Endothelial cell of umbilical vein (primary cell): Measurements from ENCODE around the gene KHK. TPM values are rescaled to one million over a fixed set of nuclear protein-coding genes. Genes with fewer than 3 reads are reported as not detected.

ENCODE experiments used
- BruUV-seq: library from RNA; stranded (reverse); fragments of 400-500 nt; replicated peaks from 2 replicates; lab custom pipeline; 2021; lab: Mats Ljungman, UMichigan
- CTCF ChIA-PET: fragments of 300-600, 350-600 bp; sonication (Branson Sonifier 250); formaldehyde crosslinking; loops from one replicate; lab custom pipeline; 2021; ENCODE audit warnings: antibody characterized with exemption, inconsistent platforms; lab: Charles Lee
- POLR2A ChIA-PET: fragments of 300-600, 350-600 bp; sonication (Branson Sonifier 250); formaldehyde crosslinking; loops from one replicate; lab custom pipeline; 2021; ENCODE audit warnings: antibody characterized with exemption, inconsistent platforms; lab: Charles Lee
- DNase-seq: peaks from one replicate; pipeline ENCODE4 v3.0.0-alpha.2; 2011; ENCODE audit warnings: low read depth, low spot score
- FAIRE-seq: peaks from 2 replicates; lab custom pipeline; 2011; peaks lifted over from hg19 to GRCh38; lab: Jason Lieb, UNC
- H2AFZ ChIP-seq: 2 replicates; pipeline ENCODE4 v1.6.0; 2012; ENCODE audit warnings: low read depth, low read length, control low read depth, inconsistent platforms
- H3K27ac ChIP-seq: 2 replicates; pipeline ENCODE4 v1.5.1; 2011; ENCODE audit warnings: low read depth, mild to moderate bottlenecking, control low read depth, low read length, moderate library complexity; ENCODE audit not compliant: insufficient read depth
- H3K27me3 ChIP-seq, 2 experiments: 2 replicates each; pipeline versions ENCODE4 v1.6.0 to v1.6.1; 2011; ENCODE audit warnings: low read length in 2 of 2, mixed read lengths in 1 of 2; ENCODE audit not compliant: control insufficient read depth in 2 of 2, insufficient read depth in 2 of 2
- H3K36me3 ChIP-seq, 2 experiments: 2 replicates in 1 of 2; 3 replicates in 1 of 2; pipeline ENCODE4 v1.5.1; 2011; ENCODE audit warnings: low read length in 2 of 2, mild to moderate bottlenecking in 1 of 2, moderate library complexity in 1 of 2; ENCODE audit not compliant: control insufficient read depth in 2 of 2, insufficient read depth in 2 of 2; ENCODE audit errors: extremely low read depth in 1 of 2
- H3K4me1 ChIP-seq: 3 replicates; pipeline ENCODE4 v1.5.1; 2011; ENCODE audit warnings: mild to moderate bottlenecking, low read length; ENCODE audit not compliant: control insufficient read depth, insufficient read depth; ENCODE audit errors: extremely low read depth
- H3K4me2 ChIP-seq: 2 replicates; pipeline ENCODE4 v1.6.1; 2011; ENCODE audit warnings: low read length, control low read depth, mixed read lengths; ENCODE audit not compliant: insufficient read depth
- H3K4me3 ChIP-seq, 3 experiments: fragments of 200-600 bp in 1 of 3; sonication (generic), shearing (Covaris generic) in 1 of 3; replicated peaks in 1 of 3; 2 replicates each; pipeline ENCODE4 v1.5.1; 2011 to 2016; ENCODE audit warnings: control low read depth in 3 of 3, low read length in 3 of 3, mild to moderate bottlenecking in 2 of 3, inconsistent platforms in 1 of 3, low read depth in 1 of 3, moderate library complexity in 1 of 3; ENCODE audit not compliant: insufficient read depth in 1 of 3
- H3K79me2 ChIP-seq: 2 replicates; pipeline ENCODE4 v1.6.0; 2012; ENCODE audit warnings: low read length, inconsistent platforms; ENCODE audit not compliant: control insufficient read depth, insufficient read depth
- H3K9ac ChIP-seq: replicated peaks from 2 replicates; pipeline ENCODE3; 2011; ENCODE audit warnings: low read length, control low read depth; ENCODE audit not compliant: insufficient read depth; ENCODE audit errors: extremely low read depth
- H3K9me1 ChIP-seq: replicated peaks from 3 replicates; pipeline ENCODE4 v1.6.0; 2011; ENCODE audit warnings: mild to moderate bottlenecking, low read length; ENCODE audit not compliant: control insufficient read depth, insufficient read depth; ENCODE audit errors: extremely low read depth
- H3K9me3 ChIP-seq: replicated peaks from 2 replicates; pipeline ENCODE4 v1.5.1; 2012; ENCODE audit warnings: low read length, inconsistent platforms; ENCODE audit not compliant: control insufficient read depth, insufficient read depth
- H4K20me1 ChIP-seq: replicated peaks from 2 replicates; pipeline ENCODE3; 2011; ENCODE audit warnings: mild to moderate bottlenecking, low read length; ENCODE audit not compliant: control insufficient read depth, insufficient read depth; ENCODE audit errors: extremely low read depth
- CTCF ChIP-seq, 2 donors: IDR thresholded peaks; 1 replicate in 1 of 2; 2 replicates in 1 of 2; pipeline ENCODE4 v1.5.1; 2011; ENCODE audit warnings: low read length in 2 of 2, mild to moderate bottlenecking in 2 of 2, moderate library complexity in 2 of 2, control low read depth in 1 of 2, inconsistent platforms in 1 of 2, low read depth in 1 of 2; ENCODE audit not compliant: insufficient read depth in 1 of 2; ENCODE audit errors: extremely low read depth in 1 of 2
- EZH2 ChIP-seq: IDR thresholded peaks from 2 replicates; pipeline ENCODE4 v1.6.1; 2012; ENCODE audit warnings: borderline replicate concordance, low read depth, mild to moderate bottlenecking, moderate library complexity, low read length, inconsistent platforms; ENCODE audit not compliant: severe bottlenecking
- FOS ChIP-seq: IDR thresholded peaks from 2 replicates; pipeline ENCODE4 v1.6.1; 2011; ENCODE audit warnings: mild to moderate bottlenecking, low read length, moderate library complexity, borderline replicate concordance; ENCODE audit not compliant: insufficient read depth
- GATA2 ChIP-seq: IDR thresholded peaks from 2 replicates; pipeline ENCODE4 v1.7.0; 2011; ENCODE audit warnings: low read depth, mild to moderate bottlenecking, moderate library complexity, mixed read lengths, low read length; ENCODE audit not compliant: insufficient read length, insufficient read depth
- JUN ChIP-seq: IDR thresholded peaks from 2 replicates; pipeline ENCODE4 v1.6.1; 2011; ENCODE audit warnings: borderline replicate concordance, low read depth; ENCODE audit not compliant: insufficient read length, insufficient read depth
- MYC ChIP-seq: IDR thresholded peaks from one replicate; pipeline ENCODE4 v1.6.1; 2011; ENCODE audit warnings: mild to moderate bottlenecking, low read depth, low read length
- POLR2A ChIP-seq: IDR thresholded peaks from 2 replicates; pipeline ENCODE4 v1.6.1; 2012; ENCODE audit warnings: low read depth, mild to moderate bottlenecking, control low read depth, low read length
- POLR2AphosphoS5 ChIP-seq: IDR thresholded peaks from 2 replicates; pipeline ENCODE4 v1.6.1; 2012; ENCODE audit warnings: low read depth, mild to moderate bottlenecking, control low read depth, low read length, moderate library complexity; ENCODE audit not compliant: insufficient read depth
- dilution Hi-C: fragments of 300-500 bp; cut with MboI; formaldehyde crosslinking; loops from one replicate; pipeline ENCODE4 v1.15.0; 2019; ENCODE audit warnings: low sequenced_read_pairs; ENCODE audit not compliant: extremely low pct_ligation_motif_present
- intact Hi-C: fragments of 100-400 bp; cut with micrococcal nuclease; formaldehyde crosslinking; loops from one replicate; pipeline ENCODE4 v1.10.0; 2022
- polyA plus RNA-seq, 4 experiments: library from polyadenylated mRNA; depleted of rRNA in 3 of 4; stranded (reverse) in 3 of 4; unstranded in 1 of 4; fragments of >200 nt; gene quantifications; 2 replicates each; pipeline versions ENCODE4 v1.2.1 to v1.2.3, GENCODE V29; 2011 to 2012; ENCODE audit warnings: missing spikeins in 1 of 4
- total RNA-seq: library from RNA; stranded (reverse); gene quantifications from 2 replicates; pipeline ENCODE4 v1.2.3, GENCODE V29; 2021

The KHK gene
- total and polyA plus RNA-seq, 2 donors (not counting 3 experiments of a cell fraction or from before 2014, with no cell fraction given): 2.9 to 4.4 TPM

GRCh38 chr2:27049422-27050280, 36.9 kb upstream of the KHK start:
- no peak for FAIRE-seq

DNA sequence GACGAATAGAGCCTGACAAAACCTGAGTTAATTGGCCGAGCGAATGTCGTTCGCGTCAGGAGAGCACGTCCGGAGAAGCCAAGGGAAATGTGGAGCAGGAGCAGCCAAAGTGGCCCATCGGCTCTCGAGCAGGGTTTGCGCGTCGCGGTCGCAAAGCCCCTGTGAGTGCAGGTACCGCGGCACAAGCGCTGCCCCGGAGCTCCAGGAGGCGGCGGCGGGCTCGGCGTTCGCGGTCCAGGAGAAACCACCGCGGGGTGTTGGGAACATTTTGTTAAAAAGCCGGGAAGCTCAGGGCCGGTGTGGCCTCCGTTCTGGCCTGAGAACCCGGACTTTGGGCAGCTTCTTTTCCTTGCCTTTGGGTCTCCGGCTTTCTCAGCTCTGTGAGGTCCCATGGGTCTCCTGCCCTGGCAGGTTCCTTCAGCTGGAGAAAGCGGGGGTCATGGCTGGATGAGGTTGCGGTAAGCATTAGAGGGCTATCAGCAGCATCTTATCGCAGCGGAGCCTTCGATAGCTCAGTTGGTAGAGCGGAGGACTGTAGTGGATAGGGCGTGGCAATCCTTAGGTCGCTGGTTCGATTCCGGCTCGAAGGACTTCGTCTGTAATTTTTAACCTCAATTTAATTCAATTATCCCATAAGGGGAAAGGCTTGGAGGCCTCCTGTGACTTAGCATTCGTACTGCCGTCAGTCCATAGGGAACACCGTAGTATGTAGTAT, 36.1 kb upstream of the KHK start:
- CTCF ChIA-PET: interaction anchor here (0.7 to 5.9 kb wide), 17 partner anchors 9 to 253 kb away, joined by 3 to 39 read pairs (median 6); partner anchors contain the start of genes KHK, OST4, PREB and TMEM214
- no peaks in the 10 kb centered on the region for H3K79me2 ChIP-seq
- intact Hi-C loops: loop anchor here (1.0 kb wide), 3 partner anchors 18 to 36 kb away; partner anchors contain the start of genes KHK and TMEM214
- H3K4me2 ChIP-seq: peak overlapping the region; percentile 82
- peak overlapping the region; percentile 60 for H3K27ac ChIP-seq
- H3K4me1 ChIP-seq: peaks cover 12% of the 10 kb centered on the region
- peak overlapping the region; percentile 66 to 76 (median 73) for H3K4me3 ChIP-seq
- no peaks in the 10 kb centered on the region for H4K20me1 ChIP-seq
- H3K36me3 ChIP-seq: peaks cover 3 to 16% of the 10 kb centered on the region in 2 experiments
- H3K9ac ChIP-seq: peak overlapping the region; percentile 31
- no peak for FAIRE-seq
- H3K27me3 ChIP-seq: no peaks in the 10 kb centered on the region
- H3K9me1 ChIP-seq: no peaks in the 10 kb centered on the region
- POLR2A ChIA-PET: interaction anchor here (0.8 to 2.2 kb wide), 4 partner anchors 21 to 84 kb away, joined by 3 to 7 read pairs (median 4); partner anchors contain the start of genes KHK, OST4 and PREB
- TF ChIP-seq GATA2 (peak; percentile 57), CTCF (IDR thresholded peaks at IDR 0.05; ENCODE audit: extremely low read depth in 1 of 2, insufficient read depth in 1 of 2, low read depth in 1 of 2, low read length in 2 of 2) (peak; percentile 18 to 52), FOS (no peak), EZH2 (no peak), POLR2A (peak; percentile 96), POLR2AphosphoS5 (peak; percentile 79), MYC (peak; percentile 39), JUN (no peak)
- peak; percentile 98 for DNase-seq
- BruUV-seq: no TSS peak
- dilution Hi-C loops: no loop called here
- H3K9me3 ChIP-seq: no peaks in the 10 kb centered on the region
- H2AFZ ChIP-seq: peak overlapping the region; percentile 86

More at GRCh38 chr2:27049422-27050280, 36.9 kb upstream of the KHK start:
- Histone ChIP-seq H3K9me3 (no peaks in the 10 kb centered on the region), H3K9ac (peak overlapping the region; percentile 31), H3K4me2 (peak overlapping the region; percentile 82), H3K9me1 (no peaks in the 10 kb centered on the region), H3K4me3 (peak overlapping the region; percentile 44 to 76 (median 54)), H3K27me3 (no peaks in the 10 kb centered on the region), H4K20me1 (no peaks in the 10 kb centered on the region), H2AFZ (peak overlapping the region; percentile 86), H3K4me1 (peaks cover 12% of the 10 kb centered on the region), H3K27ac (peak overlapping the region; percentile 25), H3K36me3 (peaks cover 0 to 11% of the 10 kb centered on the region in 2 experiments), H3K79me2 (no peaks in the 10 kb centered on the region)
- CTCF ChIA-PET: interaction anchor here (1.0 to 5.9 kb wide), 12 partner anchors 11 to 254 kb away, joined by 3 to 39 read pairs (median 6); partner anchors contain the start of genes KHK, OST4, PREB and TMEM214
- dilution Hi-C loops (no loop called here), intact Hi-C loops (loop anchor here (1.0 kb wide), 3 partner anchors 17 to 37 kb away; partner anchors contain the start of genes KHK and TMEM214)
- BruUV-seq: no TSS peak
- POLR2A ChIA-PET: interaction anchor here (0.8 to 2.2 kb wide), 2 partner anchors 22 to 84 kb away, joined by 3 to 7 read pairs; partner anchors contain the start of genes OST4 and PREB
- DNase-seq: no peak
- TF ChIP-seq POLR2AphosphoS5: peak; percentile 37
- no peak for TF ChIP-seq EZH2
